Stimulated activated CD4-positive, alpha-beta T cell treated with anti-CD3 and anti-CD28 coated beads, TNF-alpha, amount 100 ng/mL, for 24 hours (primary cell): ENCODE data around the gene SYCE1L.
"Not testable (repeated sequence)": the region's sequence is repeated elsewhere in the genome, so short reads cannot be mapped to it uniquely, and the experiment has no call there.

Experiments used
- DNase-seq, 3 experiments: peaks; one replicate each; pipeline ENCODE4 v3.0.0-alpha.2; 2020; ENCODE audit warnings: low read depth in 3 of 3

The SYCE1L gene

GRCh38 chr16:77197747-77198146, 1.5 kb upstream of the SYCE1L start:
- DNase-seq, result no peak

GRCh38 chr16:77206533-77206932, 7.3 kb downstream of the SYCE1L start:
- no peak for DNase-seq

GRCh38 chr16:77207030-77207429, 7.8 kb downstream of the SYCE1L start:
- DNase-seq, result no peak

GRCh38 chr16:77208382-77208781, 9.2 kb downstream of the SYCE1L start:
- DNase-seq, result no peak

DNA sequence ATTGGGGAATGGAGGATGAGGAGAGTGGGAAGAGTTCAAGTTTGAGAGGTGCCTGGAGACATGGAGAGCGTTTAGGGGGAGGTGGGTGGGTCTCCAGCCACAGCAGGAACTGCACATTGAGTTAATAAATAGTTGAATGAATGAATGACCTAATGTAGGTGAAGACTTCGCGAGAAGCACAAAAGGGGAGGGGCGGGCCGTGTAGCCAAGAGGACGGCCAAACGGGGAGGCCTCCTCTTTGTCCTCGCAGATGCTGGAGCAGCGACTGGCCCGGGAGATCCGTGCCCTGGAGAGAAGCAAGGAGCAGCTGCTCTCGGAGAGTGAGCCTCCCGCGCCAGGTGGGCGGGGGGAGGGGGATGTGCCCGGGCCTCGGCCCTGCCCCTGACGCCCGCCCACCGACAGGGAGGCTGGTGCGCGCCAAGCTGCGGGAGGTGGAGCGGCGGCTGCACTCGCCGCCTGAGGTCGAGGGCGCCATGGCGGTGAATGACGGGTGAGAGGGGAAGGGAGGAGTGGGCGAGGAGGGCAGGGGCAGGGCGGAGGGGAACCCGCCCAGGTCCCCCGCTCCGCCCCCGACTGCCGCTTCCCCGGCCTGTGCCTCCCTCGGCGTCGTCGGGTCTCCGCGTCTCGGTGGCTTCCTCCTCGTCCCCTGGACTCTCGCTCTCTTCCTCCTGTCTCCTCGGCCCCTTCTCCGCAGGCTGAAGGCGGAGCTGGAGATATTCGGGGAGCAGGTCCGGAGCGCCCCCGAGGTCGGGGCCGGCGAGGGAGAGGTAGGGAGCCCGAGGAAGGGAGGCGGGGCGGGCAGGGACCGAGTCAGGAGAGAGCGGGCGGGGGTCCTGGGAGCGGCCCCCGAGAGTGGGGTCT, 12.9 kb downstream of the SYCE1L start:
- peak; percentile 31 to 70 (median 50) for DNase-seq

- peak; percentile 51 to 71 (median 56) for DNase-seq
These were observed 13.7 kb downstream of the SYCE1L start for GRCh38 chr16:77212741-77213541.

GRCh38 chr16:77213542-77214106, 14.4 kb downstream of the SYCE1L start:
- DNase-seq, result no peak

DNA sequence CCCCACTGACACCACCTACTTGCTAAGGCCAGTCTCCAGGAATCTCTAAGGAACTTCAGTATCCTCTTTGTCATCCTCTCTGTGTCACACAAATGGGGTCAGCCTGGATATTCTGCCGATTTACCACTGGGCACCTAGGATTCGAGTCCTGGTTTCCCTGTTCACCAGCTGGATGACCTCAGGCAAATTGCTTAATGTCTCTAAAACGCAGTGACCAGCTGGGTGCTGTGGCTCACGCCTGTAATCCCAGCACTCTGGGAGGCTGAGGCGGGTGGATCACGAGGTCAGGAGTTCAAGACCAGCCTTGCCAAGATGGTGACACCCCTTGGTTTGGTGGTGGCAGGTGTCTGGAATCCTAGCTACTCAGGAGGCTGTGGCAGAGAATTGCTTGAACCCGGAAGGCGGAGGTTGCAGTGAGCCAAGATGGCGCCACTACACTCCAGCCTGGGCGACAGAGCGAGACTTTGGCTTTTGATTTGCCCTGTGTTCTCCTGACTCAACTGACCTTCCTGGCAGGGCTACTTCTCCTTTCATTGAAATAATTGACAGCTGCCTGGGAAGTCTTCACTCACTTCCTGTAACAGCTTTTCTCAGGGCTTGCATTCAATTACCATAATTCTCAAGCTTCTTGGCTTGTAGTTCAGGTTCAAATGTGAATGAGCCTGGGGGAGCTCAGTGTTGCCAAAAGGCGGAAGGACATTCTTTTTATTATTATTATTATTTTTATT, 15.4 kb downstream of the SYCE1L start:
- no peak for DNase-seq

DNA sequence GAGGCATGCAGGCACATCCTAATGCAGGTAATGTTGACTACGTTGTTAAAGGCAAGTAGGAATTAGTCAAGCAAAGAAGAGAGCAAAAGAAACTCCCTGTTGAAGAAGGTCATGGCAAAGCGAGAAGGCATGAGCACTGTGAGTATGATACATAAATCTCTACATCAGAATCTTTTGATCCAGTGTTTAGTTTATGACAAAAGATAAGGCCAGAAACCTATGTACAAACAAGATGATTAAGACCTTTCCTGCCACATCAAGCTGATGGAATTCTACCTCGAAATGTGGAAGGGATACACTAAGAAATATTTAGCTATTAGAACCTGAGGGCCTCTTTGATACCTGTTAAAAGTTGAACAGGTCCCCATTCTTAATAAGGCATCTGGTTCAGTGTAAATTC, 20.2 kb downstream of the SYCE1L start:
- DNase-seq, result no peak

- DNase-seq, result no peak
These were observed 21.2 kb downstream of the SYCE1L start for GRCh38 chr16:77220427-77220826.

DNA sequence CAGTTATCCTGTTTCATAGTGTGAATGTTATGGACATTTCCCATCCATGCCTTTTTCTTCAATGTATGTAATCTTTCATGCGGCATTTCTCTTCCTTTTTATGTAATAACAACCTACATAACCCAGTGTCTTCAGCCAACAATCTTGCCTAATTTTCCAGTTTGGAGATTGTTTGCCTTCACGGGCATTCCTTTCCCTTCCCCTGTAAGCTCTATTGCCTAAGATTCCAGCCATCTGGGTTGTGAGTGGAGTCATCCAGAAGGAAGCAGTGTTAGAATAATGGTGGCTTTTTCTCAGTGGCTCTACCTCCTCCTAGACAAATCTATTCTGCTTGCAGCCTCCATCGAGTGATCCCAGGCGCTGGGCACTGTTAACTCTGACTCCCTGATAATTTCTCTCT, 22.3 kb downstream of the SYCE1L start:
- no peak for DNase-seq

DNA sequence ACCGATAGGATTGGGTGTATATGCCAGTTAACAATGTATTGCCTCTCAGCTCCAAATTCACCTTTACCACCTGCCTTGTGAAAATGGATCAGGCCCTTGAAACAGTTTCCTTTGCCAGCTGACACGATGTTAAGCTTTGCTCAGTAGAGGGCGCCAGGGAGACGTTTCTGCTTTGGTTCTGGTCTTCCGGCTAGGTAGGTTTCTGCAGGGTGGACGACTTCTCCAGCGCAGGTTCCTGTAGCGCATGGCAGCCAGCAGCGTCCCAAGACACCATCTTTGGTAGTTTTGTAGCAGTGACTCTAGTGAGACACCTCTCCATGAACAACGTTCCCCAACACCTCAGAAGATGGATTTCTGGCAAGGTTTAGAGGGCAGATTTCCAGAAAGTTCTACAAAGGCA, 24.0 kb downstream of the SYCE1L start:
- DNase-seq, result no peak

- DNase-seq, result no peak
These were observed 26.0 kb downstream of the SYCE1L start for GRCh38 chr16:77225182-77225581.

DNA sequence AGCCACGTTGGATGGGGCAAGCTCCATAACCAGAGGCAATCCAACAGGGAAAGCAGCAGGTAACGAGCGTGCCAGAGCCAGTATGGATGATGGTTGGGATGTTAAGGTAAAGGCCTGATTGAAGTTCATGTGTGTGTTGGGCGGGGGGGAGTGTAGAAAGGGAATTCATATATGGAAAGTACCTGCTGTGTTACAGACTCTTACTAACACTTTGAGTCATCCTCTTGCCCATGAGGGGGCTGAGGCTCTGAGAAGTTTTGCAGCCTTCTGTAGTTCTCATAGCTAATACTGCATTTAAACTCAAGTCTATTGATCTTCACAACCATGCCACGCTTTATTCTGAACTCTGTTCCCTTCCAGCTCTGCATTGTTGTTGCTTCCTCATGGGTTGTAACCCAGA, 28.5 kb downstream of the SYCE1L start:
- no peak for DNase-seq

DNA sequence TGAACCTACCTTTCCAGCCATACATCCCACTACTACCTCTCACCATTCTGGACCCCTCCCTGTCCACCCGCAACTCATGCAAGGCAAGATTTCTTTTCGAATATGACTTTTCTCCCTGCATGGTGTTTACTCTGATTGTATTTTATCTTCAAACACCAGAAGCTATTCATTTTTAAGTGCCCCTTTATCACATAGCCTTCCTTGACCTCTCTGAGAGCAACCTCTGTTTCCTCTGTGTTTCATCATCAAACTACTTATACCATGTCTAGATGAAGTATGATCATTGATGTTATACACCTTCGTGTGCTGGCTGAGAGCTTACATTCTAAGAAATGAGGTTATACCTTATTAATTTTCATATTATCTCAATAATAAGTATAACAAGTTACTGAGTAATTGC, 31.8 kb downstream of the SYCE1L start:
- no peak for DNase-seq

GRCh38 chr16:77233799-77234519, 34.8 kb downstream of the SYCE1L start:
- no peak for DNase-seq

DNA sequence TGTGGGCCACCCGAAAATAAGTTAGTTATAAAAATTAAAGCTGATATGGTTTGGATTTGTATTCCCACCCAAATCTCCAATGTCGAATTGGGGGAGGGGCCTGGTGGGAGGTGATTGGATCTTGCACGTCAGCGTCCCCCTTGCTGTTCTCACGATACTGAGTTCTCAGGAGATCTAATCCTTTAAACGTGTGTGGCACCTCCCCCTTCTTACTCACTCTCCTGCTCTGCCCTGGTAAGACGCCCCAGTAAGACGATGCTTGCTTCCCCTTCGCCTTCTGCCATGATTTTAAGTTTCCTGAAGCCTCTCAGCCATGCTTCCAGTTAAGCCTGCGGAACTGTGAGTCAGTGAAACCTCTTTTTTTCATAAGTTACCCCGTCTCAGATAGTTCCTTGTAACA, 35.4 kb downstream of the SYCE1L start:
- no peak for DNase-seq

DNA sequence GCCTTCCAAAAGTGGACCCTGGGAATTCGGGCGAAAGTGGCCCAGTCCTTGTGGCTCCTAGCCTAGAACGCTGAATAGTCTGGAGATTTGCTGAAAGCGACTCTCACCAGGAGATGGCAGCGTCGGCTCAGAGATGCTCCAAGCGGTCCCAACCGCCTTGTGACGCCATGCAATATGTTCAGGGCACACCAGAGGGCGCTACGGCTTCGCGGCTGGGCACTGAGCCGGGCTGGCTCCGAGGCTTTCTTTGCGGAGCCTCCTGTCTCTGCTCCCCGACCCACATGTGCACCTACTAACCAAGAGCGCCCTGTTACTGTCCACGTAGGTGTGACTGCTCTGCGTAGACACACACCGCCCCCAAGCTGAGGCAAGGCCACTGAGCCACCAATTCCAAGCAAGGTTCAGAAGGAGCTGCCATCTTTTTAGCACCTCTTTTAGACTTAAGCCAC, 36.9 kb downstream of the SYCE1L start:
- DNase-seq, result peak; percentile 77 to 86 (median 81)

DNA sequence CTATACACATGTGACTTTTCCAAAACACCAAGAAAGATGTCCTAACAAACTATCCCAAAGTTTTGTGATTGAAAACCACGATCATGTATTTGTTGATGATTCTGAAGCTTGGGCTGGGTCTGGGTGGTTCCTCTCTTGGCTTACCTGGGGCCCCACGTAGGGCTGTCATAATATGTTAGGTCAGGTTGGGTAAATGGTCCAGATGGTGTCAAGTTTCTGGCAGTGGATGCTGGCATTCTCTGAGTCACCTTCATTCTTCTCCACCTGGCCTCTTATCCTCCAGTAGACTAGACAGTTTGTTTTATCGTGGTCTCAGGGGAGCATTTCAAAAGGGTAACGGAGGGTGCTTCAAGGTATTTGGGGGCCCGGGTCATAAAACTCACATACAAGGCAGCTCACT, 39.4 kb downstream of the SYCE1L start:
- no peak for DNase-seq

DNA sequence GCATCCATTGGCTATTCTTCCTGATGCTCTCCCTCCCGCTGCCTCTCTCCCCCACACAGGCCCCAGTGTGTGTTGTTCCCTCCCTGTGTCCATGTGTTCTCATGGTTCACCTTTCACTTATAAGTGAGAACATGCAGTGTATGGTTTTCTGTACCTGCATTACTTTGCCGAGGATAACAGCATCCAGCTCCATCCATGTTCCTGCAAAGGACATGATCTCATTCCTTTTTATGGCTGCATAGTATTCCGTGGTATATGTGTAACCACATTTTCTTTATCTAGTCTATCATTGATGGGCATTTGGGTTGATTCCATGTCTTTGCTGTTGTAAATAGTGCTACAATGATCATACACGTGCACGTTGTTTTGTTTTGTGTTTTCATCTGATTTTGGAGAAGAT, 43.3 kb downstream of the SYCE1L start:
- DNase-seq, result not testable (repeated sequence)

GRCh38 chr16:77246150-77246549, 46.9 kb downstream of the SYCE1L start:
- no peak for DNase-seq
